A549 treated with Mapracorat at 1 μM for 4 hours (cell line): Measurements from ENCODE around the gene TLE2. TPM values are rescaled to one million over a fixed set of nuclear protein-coding genes. Genes with fewer than 3 reads are reported as not detected.

Experiments used
- total RNA-seq: library from RNA; stranded (reverse); fragments of 200-300 nt; extraction: Qiagen RNA extraction; gene quantifications from 5 replicates; pipeline ENCODE4 v1.2.3, GENCODE V29; 2022

Gene TLE2
- 2.0 to 2.9 TPM (median 2.1 TPM) in 5 replicates for total RNA-seq

DNA sequence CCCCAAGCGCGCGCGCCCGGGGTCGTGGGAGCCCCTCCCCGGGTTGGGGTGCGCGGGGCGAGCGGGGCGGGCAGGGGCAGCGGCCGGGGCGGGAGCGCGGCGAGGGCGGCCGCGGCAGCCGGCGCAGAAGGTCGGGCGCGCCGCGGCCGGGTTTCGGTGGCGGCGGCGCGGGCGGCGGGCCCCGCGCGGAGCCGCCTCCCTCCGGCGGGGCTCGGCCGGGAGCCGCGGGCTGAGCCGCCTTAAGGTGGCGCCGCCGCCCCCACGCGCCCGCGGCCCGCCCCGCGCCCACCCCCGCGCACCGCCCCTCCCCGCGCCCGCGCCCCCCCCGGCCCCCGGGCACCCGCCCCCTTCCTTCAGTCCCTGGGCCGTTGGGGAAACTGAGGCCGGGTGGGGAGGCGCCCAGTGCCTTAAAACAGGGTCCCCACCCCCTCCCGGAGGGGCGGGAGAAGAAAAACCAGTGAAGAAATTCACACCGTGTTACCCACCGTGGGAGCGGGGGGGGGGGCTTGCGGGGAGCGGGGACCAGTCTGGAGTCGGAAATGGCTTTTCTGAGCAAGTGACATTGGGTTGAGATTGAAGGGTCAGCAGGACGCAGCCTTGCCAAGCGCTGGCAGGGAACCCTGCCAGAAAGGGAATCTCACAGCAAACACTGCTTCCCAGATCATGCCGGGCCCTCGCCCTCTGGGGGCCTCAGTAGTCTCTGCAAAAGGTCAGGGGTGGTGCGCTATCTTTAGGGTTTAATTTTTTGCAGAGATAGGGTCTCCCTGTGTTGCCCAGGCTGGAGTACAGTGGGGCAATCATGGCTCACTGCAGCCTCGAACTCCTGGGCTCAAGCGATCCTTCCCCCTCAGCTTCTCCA is at the start of gene TLE2:
TSS of gene TLE2 (minus strand) at position 216 of the 859 bp plus-strand sequence. CDS start 376 bp downstream, outside the sequence.

GRCh38 chr19:3062165-3063105 is 33.4 kb upstream of the TLE2 start, which contains the start of gene TLE5:
Gene TLE5 (minus strand): TSS chr19:3062495. CDS start chr19:3062200, 295 bp downstream.

GRCh38 chr19:2977001-2977745 is 51.9 kb downstream of the TLE2 start, which contains the start of gene TLE6:
Gene TLE6 (plus strand): TSS chr19:2977564. CDS start chr19:2978234, 670 bp downstream.

Other genes starting within 250 kb of the TLE2 start
- gene SGTA, start 246.0 kb downstream of the TLE2 start, total RNA-seq: 55.7 to 80.0 TPM (median 69.8 TPM) in 5 replicates
- 75.7 to 107 TPM (median 98.4 TPM) in 5 replicates for gene THOP1, start 243.8 kb downstream of the TLE2 start, total RNA-seq
- 0.79 to 1.3 TPM (median 1.0 TPM) in 5 replicates for gene ZNF554, start 209.4 kb downstream of the TLE2 start, total RNA-seq
- gene ZNF555, start 187.8 kb downstream of the TLE2 start, total RNA-seq: 1.5 to 3.4 TPM (median 2.3 TPM) in 5 replicates
- 0.12 TPM in 1 of 5 replicates, not detected in the others for gene ZNF556, start 161.9 kb downstream of the TLE2 start, total RNA-seq
- gene ZNF57, start 128.4 kb downstream of the TLE2 start, total RNA-seq: 2.8 to 4.0 TPM (median 3.0 TPM) in 5 replicates
- 1.3 to 2.3 TPM (median 1.8 TPM) in 5 replicates for gene ZNF77, start 84.3 kb downstream of the TLE2 start, total RNA-seq
- 4.1 to 6.6 TPM (median 5.0 TPM) in 5 replicates for gene TLE6, start 51.7 kb downstream of the TLE2 start, total RNA-seq
- 194 to 264 TPM (median 258 TPM) in 5 replicates for gene TLE5, start 33.2 kb upstream of the TLE2 start, total RNA-seq
- gene GNA11, start 65.1 kb upstream of the TLE2 start, total RNA-seq: 27.2 to 33.6 TPM (median 31.9 TPM) in 5 replicates
- 0.08 TPM in 2 of 5 replicates, not detected in the others for gene GNA15, start 106.8 kb upstream of the TLE2 start, total RNA-seq
- gene S1PR4, start 149.5 kb upstream of the TLE2 start, total RNA-seq: 0.08 to 0.33 TPM (median 0.22 TPM) in 4 of 5 replicates, not detected in the other
- gene NCLN, start 156.7 kb upstream of the TLE2 start, total RNA-seq: 61.7 to 81.5 TPM (median 79.9 TPM) in 5 replicates
- gene CELF5, start 195.4 kb upstream of the TLE2 start, total RNA-seq: 0.32 to 0.59 TPM (median 0.48 TPM) in 5 replicates